GM08714 (cell line): ENCODE results near the gene ACER3.

Experiments
- H3K4me3 ChIP-seq: fragments of 200-500 bp; sonication (Bioruptor generic); 2 replicates; pipeline ENCODE4 v1.5.1; 2014; ENCODE audit warnings: mild to moderate bottlenecking, low read length, inconsistent platforms
- ZNF274 ChIP-seq: IDR thresholded peaks from 2 replicates; pipeline ENCODE4 v1.6.1; 2012; ENCODE audit warnings: mild to moderate bottlenecking, low read depth, low read length

ACER3 gene

DNA sequence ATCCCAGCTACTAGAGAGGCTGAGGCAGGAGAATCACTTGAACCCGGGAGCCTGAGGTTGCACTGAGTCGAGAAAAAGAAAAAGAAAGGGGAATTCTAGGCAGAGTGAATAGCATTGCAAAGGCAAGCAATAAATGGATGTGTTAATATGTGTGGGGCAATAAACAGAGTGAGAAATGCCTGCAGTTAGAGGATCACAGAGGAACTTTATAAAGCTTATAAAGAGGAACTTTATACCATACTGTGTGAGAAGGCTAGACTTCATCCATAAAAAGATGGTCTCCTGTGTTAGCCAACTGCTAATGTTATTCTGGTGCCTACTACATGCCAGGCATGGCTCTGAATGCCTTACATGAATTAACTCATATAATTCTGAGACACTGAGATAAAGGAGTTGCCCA is 174.3 kb downstream of the ACER3 start:
- no peak overlapping the region for H3K4me3 ChIP-seq
- no peak for TF ChIP-seq ZNF274

DNA sequence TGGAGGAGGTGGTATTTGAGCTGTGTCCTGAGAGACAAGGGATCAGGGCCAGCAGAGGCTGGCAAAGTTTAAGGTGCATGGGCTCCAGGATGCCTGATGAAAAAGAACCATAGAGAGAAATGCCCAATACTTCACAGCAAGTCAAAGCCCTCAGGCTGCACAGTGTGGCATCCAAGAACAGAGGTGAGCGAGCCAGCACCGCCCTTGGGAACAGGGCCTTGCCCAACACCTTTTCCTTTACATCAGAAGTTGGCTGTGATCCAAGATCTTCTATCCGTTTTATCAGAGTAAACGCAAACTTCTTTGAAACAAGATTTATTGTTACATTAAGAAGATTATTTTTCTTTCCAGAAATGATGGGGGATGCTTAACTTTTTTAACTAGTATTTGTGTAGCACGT is 174.9 kb downstream of the ACER3 start:
- no peak for TF ChIP-seq ZNF274
- H3K4me3 ChIP-seq = no peak overlapping the region

DNA sequence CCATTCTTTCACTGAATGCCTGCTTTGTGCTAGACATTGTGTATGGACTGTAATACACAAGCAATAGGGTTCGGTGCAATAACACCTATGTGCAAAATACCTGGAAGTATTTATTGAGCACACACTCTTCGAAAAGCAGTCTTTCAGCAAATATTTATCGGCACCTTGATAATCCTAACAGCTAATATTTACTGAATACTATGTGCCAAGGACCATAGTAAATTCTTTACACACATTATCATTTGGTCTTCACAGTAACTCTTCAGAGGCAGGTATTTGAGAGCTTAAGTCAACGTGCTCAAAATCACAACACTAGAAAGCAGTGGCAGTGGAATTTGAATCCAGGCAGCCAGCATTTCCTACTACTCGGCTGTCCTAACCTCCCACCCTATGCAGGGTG is 175.7 kb downstream of the ACER3 start:
- TF ChIP-seq ZNF274 = no peak
- no peak overlapping the region for H3K4me3 ChIP-seq

DNA sequence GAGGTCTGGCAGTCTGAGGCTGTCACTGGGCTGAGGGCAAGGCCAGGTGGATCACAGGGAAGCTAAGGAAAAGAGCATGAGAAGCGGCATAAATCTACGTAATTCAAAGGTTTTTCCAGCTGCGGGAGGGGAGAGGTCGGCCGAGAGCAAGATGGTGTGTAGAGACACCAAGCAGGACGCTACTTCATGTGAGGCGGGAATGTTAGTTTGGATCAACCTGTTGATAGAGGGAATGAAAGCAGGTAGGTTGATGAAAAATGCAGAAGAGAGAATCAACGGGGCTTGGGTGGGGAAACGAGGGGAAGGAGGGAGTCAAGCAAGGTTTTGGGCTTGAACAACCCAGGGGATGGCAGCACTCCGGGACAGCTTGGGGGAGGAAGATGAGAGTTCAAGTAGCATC is 176.3 kb downstream of the ACER3 start:
- TF ChIP-seq ZNF274 = no peak
- no peak overlapping the region for H3K4me3 ChIP-seq

DNA sequence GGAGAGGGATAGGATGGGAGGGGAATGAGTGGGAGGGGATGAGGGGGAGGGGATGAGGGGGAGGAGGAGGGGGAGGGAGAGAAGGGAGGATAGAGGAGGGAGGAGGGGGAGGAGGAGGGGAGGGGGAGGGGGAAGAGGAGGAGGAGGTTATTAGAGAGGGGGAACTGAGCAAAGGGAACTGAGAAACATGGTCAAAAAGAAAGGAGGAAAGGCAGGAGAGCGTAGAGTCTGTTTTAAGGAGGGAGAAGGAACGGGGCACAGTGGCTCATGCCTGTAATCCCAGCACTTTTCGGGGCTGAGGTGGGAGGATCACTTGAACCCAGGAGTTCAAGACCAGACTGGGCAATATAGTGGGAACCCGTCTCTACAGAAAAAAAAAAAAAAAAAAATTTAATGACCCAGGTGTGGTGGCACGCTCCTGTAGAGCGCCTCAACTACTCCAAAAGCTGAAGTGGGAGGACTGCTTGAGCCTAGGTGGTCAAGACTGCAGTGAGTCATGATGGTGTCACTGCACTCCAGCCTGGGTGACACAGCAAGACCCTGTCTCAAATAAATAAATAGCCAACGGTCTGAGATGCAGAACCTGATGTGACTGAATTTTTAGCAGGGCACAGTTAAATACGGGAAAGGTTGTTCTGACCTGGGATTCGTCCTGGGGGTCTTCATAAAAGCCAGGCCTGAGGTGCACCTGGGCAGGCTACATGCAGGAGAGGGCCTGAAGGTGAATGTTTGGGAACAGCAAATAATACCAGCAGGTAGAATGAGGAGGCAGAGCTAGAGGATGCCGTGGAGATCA is 177.5 kb downstream of the ACER3 start:
- no peak overlapping the region for H3K4me3 ChIP-seq
- TF ChIP-seq ZNF274 = no peak

DNA sequence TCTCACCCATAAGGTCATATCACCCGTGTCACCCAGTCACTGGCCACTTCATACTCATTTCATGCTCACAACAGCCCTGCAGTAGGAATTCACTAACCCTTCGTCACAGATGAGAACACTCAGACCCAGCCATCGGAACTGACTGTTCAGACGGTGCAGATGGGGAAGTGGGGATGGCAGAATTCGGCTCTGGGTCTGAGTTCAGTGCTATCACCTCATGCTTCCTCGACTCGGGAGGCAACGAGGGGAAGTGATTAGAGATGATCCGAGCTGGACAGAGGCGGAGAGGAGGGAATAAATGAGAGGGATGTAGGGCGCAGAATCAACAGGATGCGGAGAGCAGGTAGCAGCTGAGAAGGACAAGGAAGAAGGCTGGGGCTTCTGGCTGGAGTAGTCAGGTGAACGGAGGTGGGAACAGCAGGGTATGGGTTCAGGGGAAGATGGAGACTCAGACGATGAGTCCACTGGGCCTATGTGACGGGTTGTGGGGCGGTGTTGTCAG is 178.2 kb downstream of the ACER3 start:
- H3K4me3 ChIP-seq = no peak overlapping the region
- no peak for TF ChIP-seq ZNF274

DNA sequence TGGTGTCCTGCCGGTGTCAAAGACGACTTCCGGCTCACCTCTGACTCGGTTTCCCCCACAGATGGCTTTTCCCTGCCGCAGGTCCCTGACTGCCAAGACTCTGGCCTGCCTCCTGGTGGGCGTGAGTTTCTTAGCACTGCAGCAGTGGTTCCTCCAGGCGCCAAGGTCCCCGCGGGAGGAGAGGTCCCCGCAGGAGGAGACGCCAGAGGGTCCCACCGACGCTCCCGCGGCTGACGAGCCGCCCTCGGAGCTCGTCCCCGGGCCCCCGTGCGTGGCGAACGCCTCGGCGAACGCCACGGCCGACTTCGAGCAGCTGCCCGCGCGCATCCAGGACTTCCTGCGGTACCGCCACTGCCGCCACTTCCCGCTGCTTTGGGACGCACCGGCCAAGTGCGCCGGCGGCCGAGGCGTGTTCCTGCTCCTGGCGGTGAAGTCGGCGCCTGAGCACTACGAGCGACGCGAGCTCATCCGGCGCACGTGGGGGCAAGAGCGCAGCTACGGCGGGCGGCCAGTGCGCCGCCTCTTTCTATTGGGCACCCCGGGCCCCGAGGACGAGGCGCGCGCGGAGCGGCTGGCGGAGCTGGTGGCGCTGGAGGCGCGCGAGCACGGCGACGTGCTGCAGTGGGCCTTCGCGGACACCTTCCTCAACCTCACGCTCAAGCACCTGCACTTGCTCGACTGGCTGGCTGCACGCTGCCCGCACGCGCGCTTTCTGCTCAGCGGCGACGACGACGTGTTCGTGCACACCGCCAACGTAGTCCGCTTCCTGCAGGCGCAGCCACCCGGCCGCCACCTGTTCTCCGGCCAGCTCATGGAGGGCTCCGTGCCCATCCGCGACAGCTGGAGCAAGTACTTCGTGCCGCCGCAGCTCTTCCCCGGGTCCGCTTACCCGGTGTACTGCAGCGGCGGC is 179.0 kb downstream of the ACER3 start:
- no peak for TF ChIP-seq ZNF274
- peak overlapping the region; percentile 8; the same call in 1 of the 2 replicates for H3K4me3 ChIP-seq

DNA sequence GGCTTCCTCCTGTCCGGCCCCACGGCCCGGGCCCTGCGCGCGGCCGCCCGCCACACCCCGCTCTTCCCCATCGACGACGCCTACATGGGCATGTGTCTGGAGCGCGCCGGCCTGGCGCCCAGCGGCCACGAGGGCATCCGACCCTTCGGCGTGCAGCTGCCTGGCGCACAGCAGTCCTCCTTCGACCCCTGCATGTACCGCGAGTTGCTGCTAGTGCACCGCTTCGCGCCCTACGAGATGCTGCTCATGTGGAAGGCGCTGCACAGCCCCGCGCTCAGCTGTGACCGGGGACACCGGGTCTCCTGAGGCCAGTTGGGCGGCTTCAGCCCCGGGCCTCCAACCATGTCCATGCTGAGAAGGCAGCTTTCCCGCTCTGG is 179.7 kb downstream of the ACER3 start:
- H3K4me3 ChIP-seq = no peak overlapping the region
- TF ChIP-seq ZNF274 = no peak

DNA sequence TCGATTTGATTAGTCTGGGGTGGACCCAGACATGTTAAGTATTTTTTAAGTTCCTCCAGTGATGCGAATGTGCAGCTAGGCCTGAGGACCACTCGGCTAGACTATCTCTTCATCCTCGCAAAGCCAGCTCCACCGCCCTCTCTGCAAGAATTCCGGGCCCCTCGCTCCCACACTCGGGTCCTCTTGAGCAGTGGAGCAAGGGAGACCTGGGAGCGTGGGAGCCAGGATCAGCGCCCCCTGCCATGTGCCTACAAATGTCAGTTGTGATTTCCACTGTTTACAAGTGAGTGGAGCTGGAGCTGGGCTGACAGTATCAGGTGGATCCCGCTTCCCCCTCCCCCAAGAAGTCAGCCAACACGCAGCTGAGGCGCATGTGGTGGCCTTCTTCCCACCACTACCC is 180.2 kb downstream of the ACER3 start:
- H3K4me3 ChIP-seq = no peak overlapping the region
- TF ChIP-seq ZNF274 = no peak

DNA sequence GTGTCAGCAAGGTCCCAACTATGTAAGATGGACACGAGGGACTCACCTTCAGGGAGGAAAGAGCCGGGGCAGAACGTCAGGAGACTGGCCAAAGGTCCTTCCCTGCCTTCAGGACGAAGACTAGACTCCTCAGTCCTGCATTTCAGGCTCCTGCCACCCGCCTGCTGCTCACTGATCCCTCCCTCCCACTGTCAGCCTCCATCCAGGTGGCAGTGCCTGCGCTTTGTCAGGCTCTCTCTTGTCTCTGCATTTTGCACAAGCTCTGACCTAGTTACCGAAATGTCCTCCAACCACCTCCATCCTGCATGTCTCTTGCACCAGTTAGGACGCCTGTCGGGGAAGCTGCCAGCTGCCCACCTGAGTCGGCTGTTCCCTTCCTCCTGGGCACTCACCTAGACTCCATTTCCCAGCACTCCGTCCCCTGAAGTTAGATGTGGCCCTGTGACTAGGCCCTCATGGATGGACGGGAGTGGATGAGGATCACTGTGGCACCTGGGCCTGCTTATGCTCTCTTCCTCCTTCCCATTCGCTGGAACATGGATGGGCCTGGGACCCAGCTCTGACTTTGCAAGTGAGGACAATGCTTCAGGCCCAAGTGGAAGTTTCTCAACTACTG is 181.5 kb downstream of the ACER3 start:
- H3K4me3 ChIP-seq = no peak overlapping the region
- no peak for TF ChIP-seq ZNF274

DNA sequence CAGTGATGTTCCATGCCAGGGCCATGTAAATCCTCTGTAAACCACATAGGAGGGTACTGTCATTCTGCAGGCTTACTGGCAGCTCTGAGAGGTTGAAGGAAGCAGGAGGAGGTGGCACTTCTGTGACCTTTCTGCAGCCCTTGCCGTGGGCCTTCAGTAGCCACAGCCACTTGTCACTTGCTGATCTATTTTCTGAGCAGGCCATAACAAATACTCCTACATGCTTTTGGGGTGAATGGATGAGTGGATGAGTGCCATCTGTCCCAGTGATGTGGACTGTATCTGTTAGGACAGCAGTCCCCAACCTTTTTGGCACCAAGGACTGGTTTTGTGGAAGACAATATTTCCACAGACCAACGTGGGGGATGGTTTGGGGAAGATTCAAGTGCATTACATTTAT is 183.6 kb downstream of the ACER3 start:
- no peak overlapping the region for H3K4me3 ChIP-seq
- no peak for TF ChIP-seq ZNF274

DNA sequence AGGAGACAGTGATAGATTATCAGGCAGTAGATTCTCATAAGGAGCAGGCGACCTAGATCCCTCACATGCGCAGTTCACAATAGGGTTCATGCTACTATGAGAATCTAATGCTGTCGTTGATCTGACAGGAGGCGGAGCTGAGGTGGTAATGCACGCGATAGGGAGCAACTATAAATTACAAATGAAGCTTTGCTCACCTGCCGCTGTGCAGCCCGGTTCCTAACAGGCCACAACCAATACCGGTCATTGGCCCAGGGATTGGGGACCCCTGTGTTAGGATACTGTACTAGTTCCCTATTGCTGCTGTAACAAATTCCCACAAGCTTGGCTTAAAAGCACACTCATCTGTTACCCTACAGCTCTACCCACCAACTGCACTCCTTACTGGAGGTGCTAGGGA is 184.2 kb downstream of the ACER3 start:
- H3K4me3 ChIP-seq = no peak overlapping the region
- no peak for TF ChIP-seq ZNF274

DNA sequence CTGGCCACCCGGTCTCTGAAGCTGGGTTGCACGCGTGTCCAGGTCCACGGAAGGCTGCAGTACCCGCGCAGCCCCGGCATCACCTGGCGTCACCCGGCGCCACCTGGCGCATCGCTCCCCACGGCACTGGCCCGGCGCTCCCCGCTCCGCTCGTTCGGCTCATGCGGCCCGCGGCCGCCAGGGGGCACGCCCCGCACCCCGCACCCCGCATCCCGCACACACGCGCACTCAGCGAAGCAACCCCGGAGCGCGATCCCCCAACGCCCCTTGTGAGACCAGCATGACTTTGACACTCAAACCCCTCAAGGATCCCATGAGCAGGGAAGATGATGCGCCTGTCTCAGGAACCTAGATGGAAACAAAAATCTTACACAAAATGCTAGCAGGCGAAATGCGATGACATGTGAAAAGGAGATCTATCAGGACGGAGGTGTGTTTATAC is 185.4 kb downstream of the ACER3 start:
- no peak overlapping the region for H3K4me3 ChIP-seq
- TF ChIP-seq ZNF274 = no peak
